WTC11 (cell line): ENCODE data around the gene TRIM3. TPM values are rescaled to one million over a fixed set of nuclear protein-coding genes. Genes with fewer than 3 reads are reported as not detected.

Source experiments
- ATAC-seq: fragments of 200-7000 bp; cut with Tn5 transposase; 2 replicates; pipeline ENCODE4 v1.10.0; 2021; ENCODE audit warnings: mild to moderate bottlenecking, moderate library complexity
- CTCF ChIA-PET: fragments of 300-600 bp; sonication (Branson Sonifier 250); formaldehyde crosslinking; loops from one replicate; lab custom pipeline; 2021; ENCODE audit warnings: antibody characterized with exemption; lab: Charles Lee
- POLR2A ChIA-PET: fragments of 350-600 bp; sonication (Branson Sonifier 250); formaldehyde crosslinking; loops from one replicate; lab custom pipeline; 2021; ENCODE audit warnings: antibody characterized with exemption; lab: Charles Lee
- DNase-seq: peaks from one replicate; pipeline ENCODE4 v3.0.0; 2021; ENCODE audit warnings: low spot score
- H3K27ac Mint-ChIP-seq: 2 replicates; pipeline ENCODE4 v1.8.0; 2021; ENCODE audit warnings: mixed read lengths
- H3K27me3 Mint-ChIP-seq: 2 replicates; pipeline ENCODE4 v1.8.0; 2021; ENCODE audit warnings: low read depth, mild to moderate bottlenecking, moderate library complexity, mixed read lengths
- H3K36me3 Mint-ChIP-seq: 2 replicates; pipeline ENCODE4 v1.8.0; 2021; ENCODE audit warnings: mixed read lengths
- H3K4me1 Mint-ChIP-seq: 2 replicates; pipeline ENCODE4 v1.8.0; 2022; ENCODE audit warnings: mixed read lengths
- H3K4me3 Mint-ChIP-seq: 2 replicates; pipeline ENCODE4 v1.8.0; 2021; ENCODE audit warnings: mild to moderate bottlenecking, moderate library complexity, mixed read lengths
- H3K9me3 Mint-ChIP-seq: 2 replicates; pipeline ENCODE4 v1.8.0; 2021; ENCODE audit warnings: mixed read lengths
- CBFB ChIP-seq: sonication (generic); formaldehyde crosslinking; IDR thresholded peaks from 2 replicates; pipeline ENCODE4 v1.8.1; 2022; ENCODE audit warnings: mild to moderate bottlenecking, low read depth, missing genetic modification reagents
- EMX1 ChIP-seq: fragments of 250-450 bp; sonication (Bioruptor Pico); IDR thresholded peaks from 2 replicates; pipeline ENCODE4 v1.8.0; 2021; ENCODE audit warnings: mild to moderate bottlenecking
- ETV6 ChIP-seq: sonication (generic); formaldehyde crosslinking; IDR thresholded peaks from 2 replicates; pipeline ENCODE4 v1.8.1; 2022; ENCODE audit warnings: mild to moderate bottlenecking, missing genetic modification reagents
- FOXK1 ChIP-seq: sonication (generic); formaldehyde crosslinking; IDR thresholded peaks from 2 replicates; pipeline ENCODE4 v1.8.0; 2022; ENCODE audit warnings: mild to moderate bottlenecking, moderate library complexity, missing genetic modification reagents
- IRF1 ChIP-seq: sonication (generic); formaldehyde crosslinking; IDR thresholded peaks from 2 replicates; pipeline ENCODE4 v1.8.0; 2023; ENCODE audit warnings: missing genetic modification reagents
- JUN ChIP-seq: sonication (generic); formaldehyde crosslinking; IDR thresholded peaks from 2 replicates; pipeline ENCODE4 v1.8.0; 2023; ENCODE audit warnings: mild to moderate bottlenecking, missing genetic modification reagents
- KAT7 ChIP-seq: sonication (generic); formaldehyde crosslinking; IDR thresholded peaks from 2 replicates; pipeline ENCODE4 v1.8.1; 2023; ENCODE audit warnings: missing genetic modification reagents, mild to moderate bottlenecking, borderline replicate concordance
- PRRX2 ChIP-seq: fragments of 250-450 bp; sonication (Bioruptor Pico); IDR thresholded peaks from 2 replicates; pipeline ENCODE4 v1.8.0; 2021; ENCODE audit warnings: mild to moderate bottlenecking
- SP1 ChIP-seq: sonication (generic); formaldehyde crosslinking; conservative IDR thresholded peaks from 2 replicates; pipeline ENCODE4 v1.8.1; 2022; ENCODE audit warnings: missing genetic modification reagents
- ZBTB43 ChIP-seq: sonication (generic); formaldehyde crosslinking; IDR thresholded peaks from 2 replicates; pipeline ENCODE4 v1.8.1; 2023; ENCODE audit warnings: mild to moderate bottlenecking, missing genetic modification reagents
- ZNF263 ChIP-seq: sonication (generic); formaldehyde crosslinking; IDR thresholded peaks from 2 replicates; pipeline ENCODE4 v1.8.1; 2022; ENCODE audit warnings: low read depth, mild to moderate bottlenecking, moderate library complexity, missing genetic modification reagents
- ZNF671 ChIP-seq: fragments of 250-450 bp; sonication (Bioruptor Pico); IDR thresholded peaks from 2 replicates; pipeline ENCODE4 v1.8.0; 2021; ENCODE audit warnings: mild to moderate bottlenecking
- total RNA-seq: library from RNA; stranded (reverse); gene quantifications from 3 replicates; pipeline ENCODE4 v1.2.3, GENCODE V29; 2021
- TF ChIP-seq, protein P1 (sequence below): sonication (generic); formaldehyde crosslinking; IDR thresholded peaks from 2 replicates; pipeline ENCODE4 v1.8.1; 2023; ENCODE audit warnings: mild to moderate bottlenecking, missing genetic modification reagents, moderate library complexity
- TF ChIP-seq, protein P2 (sequence below): sonication (generic); formaldehyde crosslinking; IDR thresholded peaks from 2 replicates; pipeline ENCODE4 v1.8.1; 2022; ENCODE audit warnings: low read depth, missing genetic modification reagents, borderline replicate concordance
- TF ChIP-seq, protein P3 (sequence below): fragments of 250-450 bp; sonication (Bioruptor Pico); IDR thresholded peaks from 2 replicates; pipeline ENCODE4 v2.1.2; 2022; ENCODE audit warnings: mild to moderate bottlenecking, moderate library complexity

TRIM3 gene
- total RNA-seq, 1 experiment from 2014 or later: 21.3 TPM

DNA sequence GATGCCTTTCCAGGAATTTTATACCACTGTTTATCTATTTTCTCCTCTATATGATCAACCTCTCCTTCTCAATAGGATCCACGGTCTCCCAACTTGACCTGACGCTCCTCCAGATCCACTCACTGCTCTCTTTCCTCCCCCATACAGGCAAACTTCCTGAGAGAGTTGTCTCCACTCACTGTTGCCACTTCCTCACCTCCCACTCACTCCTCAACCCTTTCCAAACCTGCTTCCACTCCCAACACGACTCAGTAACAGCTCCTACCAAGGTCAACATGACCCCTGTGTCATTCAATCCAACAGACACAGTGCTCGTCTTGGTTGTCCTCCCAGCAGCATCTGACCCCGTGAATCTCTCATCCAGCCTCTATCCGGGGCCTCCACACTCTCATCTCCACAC, 57.9 kb downstream of the TRIM3 start (continued):
- TF ChIP-seq, protein P1, sequence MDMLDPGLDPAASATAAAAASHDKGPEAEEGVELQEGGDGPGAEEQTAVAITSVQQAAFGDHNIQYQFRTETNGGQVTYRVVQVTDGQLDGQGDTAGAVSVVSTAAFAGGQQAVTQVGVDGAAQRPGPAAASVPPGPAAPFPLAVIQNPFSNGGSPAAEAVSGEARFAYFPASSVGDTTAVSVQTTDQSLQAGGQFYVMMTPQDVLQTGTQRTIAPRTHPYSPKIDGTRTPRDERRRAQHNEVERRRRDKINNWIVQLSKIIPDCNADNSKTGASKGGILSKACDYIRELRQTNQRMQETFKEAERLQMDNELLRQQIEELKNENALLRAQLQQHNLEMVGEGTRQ (CRISPR knock-in tag): no peak
- no peak for TF ChIP-seq EMX1 (CRISPR knock-in tag)
- TF ChIP-seq, protein P2, sequence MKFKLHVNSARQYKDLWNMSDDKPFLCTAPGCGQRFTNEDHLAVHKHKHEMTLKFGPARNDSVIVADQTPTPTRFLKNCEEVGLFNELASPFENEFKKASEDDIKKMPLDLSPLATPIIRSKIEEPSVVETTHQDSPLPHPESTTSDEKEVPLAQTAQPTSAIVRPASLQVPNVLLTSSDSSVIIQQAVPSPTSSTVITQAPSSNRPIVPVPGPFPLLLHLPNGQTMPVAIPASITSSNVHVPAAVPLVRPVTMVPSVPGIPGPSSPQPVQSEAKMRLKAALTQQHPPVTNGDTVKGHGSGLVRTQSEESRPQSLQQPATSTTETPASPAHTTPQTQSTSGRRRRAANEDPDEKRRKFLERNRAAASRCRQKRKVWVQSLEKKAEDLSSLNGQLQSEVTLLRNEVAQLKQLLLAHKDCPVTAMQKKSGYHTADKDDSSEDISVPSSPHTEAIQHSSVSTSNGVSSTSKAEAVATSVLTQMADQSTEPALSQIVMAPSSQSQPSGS (CRISPR knock-in tag): no peak
- TF ChIP-seq FOXK1 (CRISPR knock-in tag): no peak

DNA sequence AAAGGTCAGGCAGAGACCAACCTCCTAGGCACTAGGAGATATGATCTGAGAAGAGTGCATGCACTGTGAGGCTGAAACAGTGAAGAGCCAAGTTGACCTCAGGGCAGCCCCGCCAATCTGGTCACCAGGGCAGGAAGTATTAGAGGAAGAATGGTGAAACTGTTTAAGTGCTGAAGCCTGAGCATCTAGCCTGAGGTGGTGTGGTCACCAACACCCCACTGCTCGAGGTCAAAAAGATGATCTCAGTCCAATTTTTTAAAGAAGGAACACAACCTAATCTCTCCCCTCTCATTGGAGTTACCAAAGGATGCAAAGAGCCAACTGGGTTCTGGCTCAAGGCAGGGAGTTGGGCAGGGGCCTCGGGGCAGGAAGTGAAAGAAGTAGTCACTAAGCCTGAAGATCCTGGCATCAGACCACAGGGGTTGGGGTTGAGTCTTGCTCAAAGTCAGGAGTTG, 58.8 kb downstream of the TRIM3 start:
- Mint-ChIP-seq H3K4me3 (no peak overlapping the region), H3K27ac (no peak overlapping the region), H3K9me3 (no peaks in the 10 kb centered on the region), H3K27me3 (peaks cover 6% of the 10 kb centered on the region), H3K4me1 (peaks cover 12% of the 10 kb centered on the region), H3K36me3 (no peaks in the 10 kb centered on the region)
- POLR2A ChIA-PET: no interaction called here
- CTCF ChIA-PET: no interaction called here
- ATAC-seq: no peak
- TF ChIP-seq, protein P3, sequence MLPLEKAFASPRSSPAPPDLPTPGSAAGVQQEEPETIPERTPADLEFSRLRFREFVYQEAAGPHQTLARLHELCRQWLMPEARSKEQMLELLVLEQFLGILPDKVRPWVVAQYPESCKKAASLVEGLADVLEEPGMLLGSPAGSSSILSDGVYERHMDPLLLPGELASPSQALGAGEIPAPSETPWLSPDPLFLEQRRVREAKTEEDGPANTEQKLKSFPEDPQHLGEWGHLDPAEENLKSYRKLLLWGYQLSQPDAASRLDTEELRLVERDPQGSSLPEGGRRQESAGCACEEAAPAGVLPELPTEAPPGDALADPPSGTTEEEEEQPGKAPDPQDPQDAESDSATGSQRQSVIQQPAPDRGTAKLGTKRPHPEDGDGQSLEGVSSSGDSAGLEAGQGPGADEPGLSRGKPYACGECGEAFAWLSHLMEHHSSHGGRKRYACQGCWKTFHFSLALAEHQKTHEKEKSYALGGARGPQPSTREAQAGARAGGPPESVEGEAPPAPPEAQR: no peak
- no peak for TF ChIP-seq PRRX2 (CRISPR knock-in tag)
- TF ChIP-seq ZBTB43 (CRISPR knock-in tag): no peak
- DNase-seq: no peak

GRCh38 chr11:6413791-6414201, 59.9 kb downstream of the TRIM3 start:
- Mint-ChIP-seq H3K9me3 (no peaks in the 10 kb centered on the region), H3K4me3 (no peak overlapping the region), H3K27me3 (no peaks in the 10 kb centered on the region)
- no peak for ATAC-seq
- DNase-seq: no peak
- POLR2A ChIA-PET: no interaction called here
- TF ChIP-seq IRF1 (CRISPR knock-in tag) (no peak), SP1 (no peak), CBFB (CRISPR knock-in tag) (no peak), ZBTB43 (CRISPR knock-in tag) (no peak), ETV6 (CRISPR knock-in tag) (no peak)
- TF ChIP-seq, all 79 proteins: peak for 0
- Mint-ChIP-seq H3K27ac (no peak overlapping the region), H3K4me1 (peaks cover 9% of the 10 kb centered on the region; the same call in 1 of the 2 replicates), H3K36me3 (no peaks in the 10 kb centered on the region)
- CTCF ChIA-PET: interaction anchor here (0.9 to 1.8 kb wide), 6 partner anchors 16 to 59 kb away, joined by 3 to 9 read pairs (median 4); no protein-coding TSS in a partner anchor

DNA sequence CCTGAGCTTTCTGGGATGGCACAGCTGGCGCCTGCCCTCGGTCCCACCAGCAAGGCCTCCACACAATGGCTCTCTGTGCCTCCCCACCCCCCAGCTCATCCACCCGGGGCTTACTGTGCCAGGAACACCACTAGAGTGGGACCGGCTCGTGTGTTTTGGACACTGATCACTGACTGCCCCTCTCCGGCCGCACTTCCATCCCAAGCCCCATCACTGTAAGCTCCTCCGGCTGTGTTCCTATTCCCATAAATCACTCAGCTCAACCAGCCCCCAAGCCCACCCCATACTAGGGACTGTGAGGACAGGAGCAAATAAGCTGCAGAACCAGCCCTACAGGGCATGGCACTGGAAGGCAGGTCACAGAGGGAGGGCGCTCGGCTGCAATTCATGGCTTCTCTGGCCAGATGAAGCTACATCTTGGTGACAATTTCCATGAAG, 62.1 kb downstream of the TRIM3 start:
- Mint-ChIP-seq H3K4me1 (peaks cover 9% of the 10 kb centered on the region; the same call in 1 of the 2 replicates), H3K4me3 (no peak overlapping the region), H3K27ac (no peak overlapping the region), H3K27me3 (no peaks in the 10 kb centered on the region), H3K36me3 (no peaks in the 10 kb centered on the region), H3K9me3 (no peaks in the 10 kb centered on the region)
- ChIA-PET CTCF (interaction anchor here (0.7 to 2.2 kb wide), 8 partner anchors 15 to 58 kb away, joined by 3 to 9 read pairs (median 4); no protein-coding TSS in a partner anchor), POLR2A (no interaction called here)
- no peak for ATAC-seq
- TF ChIP-seq ZNF671 (CRISPR knock-in tag): no peak
- no peak for TF ChIP-seq KAT7 (CRISPR knock-in tag)
- TF ChIP-seq JUN (CRISPR knock-in tag): no peak
- TF ChIP-seq, protein P2 (CRISPR knock-in tag): no peak
- no peak for TF ChIP-seq ZNF263 (CRISPR knock-in tag)
- no peak for DNase-seq
